Astrocyte (in vitro differentiated cells and primary cell): ENCODE data around the gene KLF11.

Experiments
- EZH2 ChIP-seq: IDR thresholded peaks from 2 replicates; pipeline ENCODE4 v1.6.1; 2012; ENCODE audit warnings: mild to moderate bottlenecking, low read length, inconsistent platforms; ENCODE audit not compliant: insufficient read depth
- TF ChIP-seq, protein P1 (sequence below): IDR thresholded peaks from 2 replicates; pipeline ENCODE4 v1.5.1; 2011; ENCODE audit warnings: low read depth, mild to moderate bottlenecking, inconsistent platforms, low read length, moderate library complexity; ENCODE audit not compliant: insufficient read depth

DNA sequence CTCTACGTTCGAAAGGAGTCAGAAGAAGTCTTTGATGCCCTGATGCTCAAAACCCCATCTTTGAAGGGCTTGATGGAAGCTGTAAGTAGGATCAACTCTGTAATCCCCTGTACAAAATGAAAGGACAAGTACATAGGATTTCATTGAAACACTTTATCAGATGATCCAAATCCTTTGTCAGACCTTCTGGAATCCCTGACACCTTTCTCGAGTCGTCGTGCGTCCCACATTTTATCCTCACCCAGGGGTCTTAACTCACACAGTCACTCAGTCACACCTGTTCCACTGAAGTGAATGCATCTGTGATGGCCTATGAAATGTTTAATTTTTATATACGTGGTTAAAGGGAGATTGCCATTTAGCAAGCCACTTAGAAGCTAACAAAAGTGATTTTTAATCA lies 47.0 kb upstream of the KLF11 start:
- TF ChIP-seq, protein P1, sequence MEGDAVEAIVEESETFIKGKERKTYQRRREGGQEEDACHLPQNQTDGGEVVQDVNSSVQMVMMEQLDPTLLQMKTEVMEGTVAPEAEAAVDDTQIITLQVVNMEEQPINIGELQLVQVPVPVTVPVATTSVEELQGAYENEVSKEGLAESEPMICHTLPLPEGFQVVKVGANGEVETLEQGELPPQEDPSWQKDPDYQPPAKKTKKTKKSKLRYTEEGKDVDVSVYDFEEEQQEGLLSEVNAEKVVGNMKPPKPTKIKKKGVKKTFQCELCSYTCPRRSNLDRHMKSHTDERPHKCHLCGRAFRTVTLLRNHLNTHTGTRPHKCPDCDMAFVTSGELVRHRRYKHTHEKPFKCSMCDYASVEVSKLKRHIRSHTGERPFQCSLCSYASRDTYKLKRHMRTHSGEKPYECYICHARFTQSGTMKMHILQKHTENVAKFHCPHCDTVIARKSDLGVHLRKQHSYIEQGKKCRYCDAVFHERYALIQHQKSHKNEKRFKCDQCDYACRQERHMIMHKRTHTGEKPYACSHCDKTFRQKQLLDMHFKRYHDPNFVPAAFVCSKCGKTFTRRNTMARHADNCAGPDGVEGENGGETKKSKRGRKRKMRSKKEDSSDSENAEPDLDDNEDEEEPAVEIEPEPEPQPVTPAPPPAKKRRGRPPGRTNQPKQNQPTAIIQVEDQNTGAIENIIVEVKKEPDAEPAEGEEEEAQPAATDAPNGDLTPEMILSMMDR: no peak
- no peak for TF ChIP-seq EZH2
